GM18868 (cell line): ENCODE results near the gene FHIP2A.
"Not testable (repeated sequence)": the region's sequence is repeated elsewhere in the genome, so short reads cannot be mapped to it uniquely, and the experiment has no call there.

ENCODE experiments used
- ATAC-seq: cut with Tn5 transposase; IDR thresholded peaks from one replicate; pipeline ENCODE4 v1.9.1; 2021; ENCODE audit warnings: mild to moderate bottlenecking, moderate library complexity; ENCODE audit not compliant: unreplicated experiment

FHIP2A gene

DNA sequence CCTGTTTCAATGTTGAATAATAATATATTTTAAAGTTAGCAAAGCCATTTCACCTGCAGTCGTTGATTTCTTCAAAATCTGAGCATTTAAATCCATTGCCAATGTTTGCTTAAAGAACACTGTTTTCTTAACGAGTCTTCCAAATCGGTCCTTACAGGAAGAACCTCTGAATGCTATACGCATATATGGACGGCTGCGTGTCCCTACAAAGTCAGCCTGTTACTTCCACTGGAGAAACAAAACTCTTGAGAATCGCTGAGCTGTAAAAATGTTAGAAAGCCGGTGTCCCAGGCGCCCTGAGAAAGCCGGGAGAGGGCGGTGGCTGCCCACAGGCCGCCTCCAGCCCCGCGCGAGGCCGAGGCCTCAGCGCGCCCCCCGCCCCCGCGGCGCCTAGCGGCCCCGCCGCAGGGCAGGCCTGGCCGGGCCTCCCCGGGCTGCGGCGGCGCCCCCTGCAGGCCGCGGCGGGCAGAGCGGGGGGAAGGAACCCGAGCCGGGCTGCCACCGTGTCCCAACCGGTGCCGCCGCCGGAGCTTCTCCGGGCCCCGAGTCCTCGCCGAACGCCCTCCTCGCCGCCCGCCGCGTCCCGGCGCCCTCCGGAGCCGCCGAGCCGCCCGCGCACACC, at the start of gene FHIP2A:
FHIP2A (plus strand) TSS at position 488 of the 622 bp plus-strand sequence. CDS start 299 bp downstream, outside the sequence.
- peak; percentile 80 for ATAC-seq

DNA sequence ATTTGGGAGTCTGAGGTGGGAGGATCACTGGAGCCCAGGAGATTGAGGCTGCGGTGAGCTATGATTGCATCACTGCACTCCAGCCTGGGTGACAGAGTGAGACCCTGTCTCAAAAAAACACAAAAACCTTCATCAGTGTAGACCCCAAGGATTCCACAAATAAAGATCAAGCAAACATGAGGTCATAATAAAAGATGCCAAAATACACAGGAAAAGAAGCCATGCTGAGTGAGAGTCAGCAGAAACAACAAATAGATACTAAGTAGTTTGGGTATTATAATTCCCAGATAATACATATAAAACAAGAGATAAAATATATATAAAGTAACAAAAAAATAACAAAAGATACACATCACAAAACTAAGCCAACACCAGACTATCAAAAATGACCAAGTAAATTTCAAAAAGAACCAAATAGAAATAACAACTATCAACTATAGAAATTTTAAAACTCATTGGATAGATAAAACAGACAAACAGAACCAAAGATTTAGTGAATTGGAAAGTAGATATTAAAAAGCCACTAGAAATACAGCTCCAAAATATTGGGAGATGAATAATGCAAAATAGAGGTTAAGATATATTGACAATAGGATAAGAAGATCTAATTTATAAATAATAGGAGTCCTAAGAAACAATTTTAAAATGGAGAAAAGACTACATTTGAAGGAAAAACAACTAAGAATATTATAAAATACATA, 48.9 kb upstream of the FHIP2A start:
- ATAC-seq: no peak

GRCh38 chr10:114773197-114773532, 48.4 kb upstream of the FHIP2A start:
- ATAC-seq: no peak

DNA sequence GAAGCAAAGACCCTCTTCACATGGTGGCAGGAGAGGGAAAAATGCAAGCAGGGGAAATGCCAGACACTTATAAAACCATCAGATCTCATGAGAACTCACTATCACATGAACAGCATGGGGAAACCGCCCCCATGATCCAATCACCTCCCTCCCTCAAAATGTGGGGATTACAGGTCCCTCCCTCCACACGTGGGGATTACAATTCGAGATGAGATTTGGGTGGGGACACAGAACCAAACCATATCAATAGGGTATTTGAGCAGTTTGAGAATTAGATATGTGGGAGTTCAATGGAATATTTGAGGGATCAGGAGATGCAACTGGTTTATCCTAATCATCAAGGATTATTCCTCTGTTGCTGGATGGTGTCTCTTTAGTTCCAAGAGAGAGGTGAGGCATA, 46.5 kb upstream of the FHIP2A start:
- ATAC-seq: not testable (repeated sequence)

- ATAC-seq: no peak
These were observed 44.2 kb upstream of the FHIP2A start for GRCh38 chr10:114777415-114777814.

- peak; percentile 49 for ATAC-seq
These were observed 41.6 kb upstream of the FHIP2A start for GRCh38 chr10:114779803-114780576.

DNA sequence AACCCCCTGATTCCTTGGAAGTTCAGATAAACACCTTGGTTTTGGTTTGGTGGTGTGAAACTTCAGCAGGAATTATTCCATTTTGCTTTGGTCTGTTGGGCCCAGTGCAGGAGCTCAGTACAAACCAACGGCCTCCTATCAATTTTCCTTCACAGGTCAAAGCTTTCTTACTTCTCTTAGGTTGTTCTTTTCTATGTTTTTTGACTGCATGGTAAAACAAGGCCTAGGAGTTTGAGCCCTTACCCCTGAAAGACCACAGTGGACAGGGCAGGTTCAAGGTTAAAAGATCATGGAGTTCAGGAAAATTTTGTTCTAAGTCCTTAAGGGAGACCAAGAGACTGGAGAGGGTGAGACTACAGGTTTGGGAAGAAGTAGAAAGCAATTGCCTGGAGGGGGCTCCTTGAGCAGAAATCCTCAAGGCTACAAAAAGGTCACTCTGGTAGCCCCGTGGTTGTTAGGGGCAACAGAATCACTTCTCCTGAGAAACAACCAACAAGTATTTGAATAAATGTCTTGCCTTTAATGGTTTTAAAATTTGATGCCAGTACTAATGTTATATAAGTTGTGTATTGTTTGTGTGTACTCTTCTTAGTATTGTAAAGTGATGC, 40.9 kb upstream of the FHIP2A start:
- no peak for ATAC-seq

DNA sequence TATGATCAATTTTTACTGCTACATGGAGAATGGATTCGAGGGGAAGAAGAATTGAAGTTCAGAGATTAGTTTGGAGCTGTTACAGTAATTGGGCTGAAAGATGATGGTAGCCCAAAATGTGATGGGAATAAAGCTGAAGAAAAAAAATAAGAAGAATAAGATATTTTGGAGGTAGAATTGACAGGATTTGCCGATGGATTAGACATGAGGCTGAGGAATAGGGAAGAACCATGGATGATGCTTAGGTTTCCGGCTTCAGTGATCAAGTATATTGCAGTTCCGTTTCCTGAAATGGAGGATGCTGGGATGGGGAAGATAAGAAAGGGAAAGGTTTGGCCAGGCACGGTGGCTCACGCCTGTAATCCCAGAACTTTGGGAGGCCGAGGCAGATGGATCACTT, 38.9 kb upstream of the FHIP2A start:
- ATAC-seq: no peak

GRCh38 chr10:114783686-114784085, 37.9 kb upstream of the FHIP2A start:
- ATAC-seq: no peak

- ATAC-seq: peak; percentile 70
These were observed 35.1 kb upstream of the FHIP2A start for GRCh38 chr10:114786492-114786891.

DNA sequence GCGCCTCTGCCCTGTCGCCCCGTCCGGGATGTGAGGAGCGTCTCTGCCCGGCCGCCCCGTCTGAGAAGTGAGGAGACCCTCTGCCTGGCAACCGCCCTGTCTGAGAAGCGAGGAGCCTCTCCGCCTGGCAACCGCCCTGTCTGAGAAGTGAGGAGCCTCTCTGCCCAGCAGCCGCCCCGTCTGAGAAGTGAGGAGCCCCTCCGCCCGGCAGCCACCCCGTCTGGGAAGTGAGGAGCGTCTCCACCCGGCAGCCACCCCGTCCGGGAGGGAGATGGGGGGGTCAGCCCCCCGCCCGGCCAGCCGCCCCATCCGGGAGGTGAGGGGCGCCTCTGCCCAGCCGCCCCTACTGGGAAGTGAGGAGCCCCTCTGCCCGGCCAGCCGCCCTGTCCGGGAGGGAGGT, 34.4 kb upstream of the FHIP2A start:
- not testable (repeated sequence) for ATAC-seq

GRCh38 chr10:114791768-114792167, 29.8 kb upstream of the FHIP2A start:
- no peak for ATAC-seq

DNA sequence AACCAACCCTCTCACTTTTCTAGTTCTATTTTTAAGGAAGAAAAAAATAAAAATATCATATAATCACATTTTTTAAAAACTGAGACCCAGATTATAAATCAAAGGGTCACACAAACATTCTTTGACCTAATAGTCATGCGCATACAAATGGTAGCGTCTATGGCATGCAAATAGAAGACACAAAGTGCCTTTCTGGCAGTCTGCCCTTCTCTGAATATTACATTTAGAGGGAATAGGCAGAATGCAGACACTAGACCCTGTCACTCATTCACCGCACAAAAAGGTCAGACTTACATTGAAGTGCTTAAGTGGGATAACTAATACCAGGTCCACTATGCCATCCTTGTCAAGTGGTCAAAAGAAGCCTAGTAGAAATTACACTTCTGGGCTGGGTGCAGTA, 26.5 kb upstream of the FHIP2A start:
- no peak for ATAC-seq

DNA sequence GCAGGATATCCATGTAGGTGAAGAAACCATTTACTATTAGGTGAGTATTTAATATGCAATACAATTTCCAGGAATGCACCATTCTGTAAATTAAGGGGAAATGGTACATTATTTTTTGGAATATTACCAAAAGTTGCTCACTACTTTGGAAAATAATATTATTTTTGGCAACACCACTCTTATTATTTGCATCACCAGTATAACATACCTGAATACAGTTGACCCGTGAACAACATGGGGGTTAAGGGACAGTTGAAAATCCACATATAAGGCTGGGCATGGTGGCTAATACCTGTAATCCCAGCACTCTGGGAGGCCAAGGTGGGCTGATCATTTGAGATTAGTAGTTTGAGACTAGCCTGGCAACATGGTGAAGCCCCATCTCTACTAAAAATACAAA, 21.2 kb upstream of the FHIP2A start:
- no peak for ATAC-seq

DNA sequence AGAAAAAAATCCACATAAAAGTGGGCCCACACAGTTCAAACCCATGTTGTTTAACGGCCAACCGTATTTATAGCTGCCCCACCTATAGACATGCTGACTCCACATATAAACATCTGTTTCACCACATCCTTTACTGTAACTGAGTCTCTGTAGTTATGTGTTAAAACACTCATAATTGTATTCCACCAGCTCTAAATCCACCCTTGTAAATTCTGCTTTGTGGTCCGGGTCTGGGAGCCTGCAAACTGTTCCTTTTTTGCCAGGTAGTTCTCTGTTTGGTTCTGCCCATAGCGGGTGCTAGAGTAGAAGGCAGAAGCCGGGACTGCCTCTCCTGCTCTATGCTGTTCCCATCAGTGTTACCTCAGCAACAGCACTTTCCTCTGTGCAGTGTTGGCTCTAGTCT, 20.2 kb upstream of the FHIP2A start:
- ATAC-seq: peak; percentile 95

- ATAC-seq: no peak
These were observed 19.4 kb upstream of the FHIP2A start for GRCh38 chr10:114802177-114802576.

DNA sequence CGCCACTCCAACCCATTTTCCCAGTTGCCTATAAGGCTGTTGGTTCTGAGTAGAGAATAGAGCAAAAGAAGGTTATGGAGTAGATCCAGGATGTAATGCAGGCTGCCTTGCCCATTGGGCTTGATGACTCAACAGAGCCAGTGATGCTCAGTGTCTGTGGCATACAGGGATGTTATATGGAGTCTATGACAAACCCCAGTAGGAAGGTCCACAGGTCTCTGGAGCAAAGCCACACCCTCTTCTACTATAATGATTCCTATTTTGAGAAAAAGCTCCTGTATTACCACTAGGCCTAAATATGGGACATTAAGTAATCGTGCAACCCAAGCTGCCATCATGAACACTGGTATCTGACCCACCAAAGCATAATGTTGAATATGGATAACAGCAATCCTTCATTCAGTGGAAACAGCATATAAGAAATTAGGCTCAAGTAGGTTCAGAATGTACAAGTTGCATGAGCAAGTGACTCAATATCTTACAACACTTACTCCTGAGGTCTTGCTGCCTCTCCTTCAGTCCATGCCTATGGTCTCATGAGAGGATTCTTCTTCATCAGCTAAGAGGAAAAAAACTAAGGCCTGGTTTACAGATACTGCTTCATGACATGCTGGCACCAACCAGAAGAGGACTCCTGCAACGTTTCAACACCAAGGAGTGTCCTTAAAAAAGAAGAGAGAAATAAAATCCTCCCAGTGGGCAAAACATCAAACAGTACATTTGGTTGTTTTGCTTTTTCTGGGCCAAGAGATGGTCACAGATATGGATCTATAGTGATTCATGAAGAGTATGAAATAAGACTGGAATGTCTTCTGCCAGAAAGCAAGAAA, 14.8 kb upstream of the FHIP2A start:
- ATAC-seq: no peak

- ATAC-seq: no peak
These were observed 12.6 kb upstream of the FHIP2A start for GRCh38 chr10:114808982-114809381.

GRCh38 chr10:114810926-114811325, 10.7 kb upstream of the FHIP2A start:
- peak; percentile 99 for ATAC-seq

GRCh38 chr10:114811862-114812261, 9.7 kb upstream of the FHIP2A start:
- ATAC-seq: no peak

DNA sequence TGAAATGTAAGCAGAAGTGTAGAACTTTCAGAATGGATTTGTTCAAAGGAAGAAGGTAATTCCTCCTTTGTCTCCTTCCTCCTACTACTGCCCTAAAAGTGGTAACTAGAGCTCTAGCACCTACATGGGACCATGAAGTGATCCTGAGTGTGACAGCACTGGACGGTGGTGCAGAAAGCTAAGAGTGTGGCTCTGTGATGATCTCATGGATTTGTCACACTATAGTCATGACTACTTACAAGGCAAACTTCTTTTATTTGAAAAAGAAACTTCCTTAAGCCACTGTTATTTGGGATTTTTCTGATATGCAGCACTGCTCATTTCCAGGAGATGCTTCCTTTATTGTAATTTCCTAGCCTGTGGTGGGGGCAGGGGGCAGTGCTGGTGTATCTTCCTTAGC, 5.8 kb upstream of the FHIP2A start:
- no peak for ATAC-seq
